Upper lobe of left lung (tissue), 4 donors: ENCODE data around the gene RDH13.

Experiments
- POLR2A ChIP-seq, 4 donors: fragments of 450-650 bp; IDR thresholded peaks; one replicate each; pipeline ENCODE4 v1.5.1; 2016 to 2017; ENCODE audit warnings: antibody characterized with exemption in 4 of 4, mild to moderate bottlenecking in 2 of 4
- POLR2AphosphoS5 ChIP-seq, 2 donors: sonication (generic); formaldehyde crosslinking; IDR thresholded peaks; one replicate each; pipeline ENCODE4 v1.5.1; 2017; ENCODE audit warnings: antibody characterized with exemption in 2 of 2
- TF ChIP-seq, protein P1 (sequence below), 6 experiments: fragments of 450-650 bp in 4 of 6; fragments of 200-600 bp in 2 of 6; sonication (generic) in 2 of 6; IDR thresholded peaks; one replicate each; pipeline ENCODE4 v1.5.1; 2016 to 2019; ENCODE audit warnings: antibody characterized with exemption in 6 of 6

DNA sequence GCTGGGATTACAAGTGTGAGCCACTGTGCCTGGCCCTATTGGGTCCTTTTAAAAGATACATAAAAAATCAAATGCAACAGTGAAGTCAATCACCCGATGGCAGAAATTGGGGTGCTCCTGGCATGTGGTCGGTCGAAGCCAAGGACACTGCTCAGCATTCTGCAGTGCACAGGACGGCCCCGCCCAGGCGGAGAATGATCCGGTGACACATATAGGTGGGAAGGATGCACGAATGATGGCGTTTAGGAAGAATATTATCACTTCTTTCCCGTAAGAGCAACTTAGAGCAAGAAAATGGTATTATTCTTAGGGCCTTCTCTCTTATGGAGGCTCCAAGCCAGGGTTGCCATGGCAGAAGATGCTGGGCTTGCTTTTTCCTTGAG is 21.7 kb downstream of the RDH13 start:
- TF ChIP-seq POLR2AphosphoS5 (IDR thresholded peaks at IDR 0.05) (no peak), POLR2A (IDR thresholded peaks at IDR 0.05) (no peak)
- TF ChIP-seq, protein P1, sequence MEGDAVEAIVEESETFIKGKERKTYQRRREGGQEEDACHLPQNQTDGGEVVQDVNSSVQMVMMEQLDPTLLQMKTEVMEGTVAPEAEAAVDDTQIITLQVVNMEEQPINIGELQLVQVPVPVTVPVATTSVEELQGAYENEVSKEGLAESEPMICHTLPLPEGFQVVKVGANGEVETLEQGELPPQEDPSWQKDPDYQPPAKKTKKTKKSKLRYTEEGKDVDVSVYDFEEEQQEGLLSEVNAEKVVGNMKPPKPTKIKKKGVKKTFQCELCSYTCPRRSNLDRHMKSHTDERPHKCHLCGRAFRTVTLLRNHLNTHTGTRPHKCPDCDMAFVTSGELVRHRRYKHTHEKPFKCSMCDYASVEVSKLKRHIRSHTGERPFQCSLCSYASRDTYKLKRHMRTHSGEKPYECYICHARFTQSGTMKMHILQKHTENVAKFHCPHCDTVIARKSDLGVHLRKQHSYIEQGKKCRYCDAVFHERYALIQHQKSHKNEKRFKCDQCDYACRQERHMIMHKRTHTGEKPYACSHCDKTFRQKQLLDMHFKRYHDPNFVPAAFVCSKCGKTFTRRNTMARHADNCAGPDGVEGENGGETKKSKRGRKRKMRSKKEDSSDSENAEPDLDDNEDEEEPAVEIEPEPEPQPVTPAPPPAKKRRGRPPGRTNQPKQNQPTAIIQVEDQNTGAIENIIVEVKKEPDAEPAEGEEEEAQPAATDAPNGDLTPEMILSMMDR (IDR thresholded peaks at IDR 0.05) = no peak
